ENCODE data around the gene CPNE7.

The CPNE7 gene

GRCh38 chr16:89557690-89558490 is 17.7 kb upstream of the CPNE7 start:
- Histone ChIP-seq H3K27ac (ENCODE audit: low read depth, low read length) (no peak overlapping the region), H3K4me1 (ENCODE audit: control insufficient read depth in 1 of 2, insufficient read depth in 2 of 2, low read length in 2 of 2) (peaks cover 29 to 31% of the 10 kb centered on the region in 2 donors), H3K36me3 (ENCODE audit: control insufficient read depth in 1 of 2, insufficient read depth in 2 of 2, low read length in 2 of 2) (peaks cover 20 to 51% of the 10 kb centered on the region in 2 donors)

GRCh38 chr16:89560378-89561141 is 15.0 kb upstream of the CPNE7 start, which contains the start of gene RPL13:
Gene RPL13, plus strand, starts transcription at chr16:89560682. Its CDS starts 278 bp downstream, at chr16:89560960.
- Histone ChIP-seq H3K4me3 (ENCODE audit: low read depth in 1 of 2, low read length in 2 of 2) (peak within 1 kb of the TSS; percentile 87 to 90), H3K27ac (ENCODE audit: low read depth, low read length) (peak within 1 kb of the TSS; percentile 95), H3K36me3 (ENCODE audit: control insufficient read depth in 1 of 2, insufficient read depth in 2 of 2, low read length in 2 of 2) (peaks cover 35 to 50% of the 10 kb centered on the region in 2 donors), H3K4me1 (ENCODE audit: control insufficient read depth in 1 of 2, insufficient read depth in 2 of 2, low read length in 2 of 2) (peaks cover 56 to 58% of the 10 kb centered on the region in 2 donors), H3K9me3 (ENCODE audit: control insufficient read depth in 1 of 2, low read length in 2 of 2) (no peaks in the 10 kb centered on the region), H3K9ac (ENCODE audit: low read depth in 1 of 2, low read length in 2 of 2) (peak within 1 kb of the TSS; percentile 87 to 94), H3K27me3 (ENCODE audit: control insufficient read depth in 1 of 2, insufficient read depth in 2 of 2, low read length in 2 of 2) (no peaks in the 10 kb centered on the region)

More at GRCh38 chr16:89557690-89558490, 17.7 kb upstream of the CPNE7 start:
- peak overlapping the region in 1 of 2 donors; percentile 27 for H3K9ac ChIP-seq (ENCODE audit: low read depth in 1 of 2, low read length in 2 of 2)
- H3K9me3 ChIP-seq (ENCODE audit: control insufficient read depth in 1 of 2, low read length in 2 of 2): no peaks in the 10 kb centered on the region
- H3K27me3 ChIP-seq (ENCODE audit: control insufficient read depth in 1 of 2, insufficient read depth in 2 of 2, low read length in 2 of 2): no peaks in the 10 kb centered on the region
- no peak overlapping the region for H3K4me3 ChIP-seq (ENCODE audit: low read depth in 1 of 2, low read length in 2 of 2)

GRCh38 chr16:89561142-89561883 is 14.2 kb upstream of the CPNE7 start:
- Histone ChIP-seq H3K4me1 (ENCODE audit: control insufficient read depth in 1 of 2, insufficient read depth in 2 of 2, low read length in 2 of 2) (peaks cover 62% of the 10 kb centered on the region in 2 donors), H3K27me3 (ENCODE audit: control insufficient read depth in 1 of 2, insufficient read depth in 2 of 2, low read length in 2 of 2) (no peaks in the 10 kb centered on the region), H3K9ac (ENCODE audit: low read depth in 1 of 2, low read length in 2 of 2) (peak overlapping the region; percentile 87 to 94), H3K36me3 (ENCODE audit: control insufficient read depth in 1 of 2, insufficient read depth in 2 of 2, low read length in 2 of 2) (peaks cover 35 to 42% of the 10 kb centered on the region in 2 donors), H3K4me3 (ENCODE audit: low read depth in 1 of 2, low read length in 2 of 2) (peak overlapping the region; percentile 87 to 90), H3K27ac (ENCODE audit: low read depth, low read length) (peak overlapping the region; percentile 78), H3K9me3 (ENCODE audit: control insufficient read depth in 1 of 2, low read length in 2 of 2) (no peaks in the 10 kb centered on the region)

GRCh38 chr16:89561884-89562599 is 13.5 kb upstream of the CPNE7 start:
- no peaks in the 10 kb centered on the region for H3K9me3 ChIP-seq (ENCODE audit: control insufficient read depth in 1 of 2, low read length in 2 of 2)

GRCh38 chr16:89562939-89563338 is 12.6 kb upstream of the CPNE7 start:
- Histone ChIP-seq H3K27me3 (ENCODE audit: control insufficient read depth in 1 of 2, insufficient read depth in 2 of 2, low read length in 2 of 2) (no peaks in the 10 kb centered on the region), H3K9me3 (ENCODE audit: control insufficient read depth in 1 of 2, low read length in 2 of 2) (no peaks in the 10 kb centered on the region), H3K4me1 (ENCODE audit: control insufficient read depth in 1 of 2, insufficient read depth in 2 of 2, low read length in 2 of 2) (peaks cover 53 to 58% of the 10 kb centered on the region in 2 donors), H3K27ac (ENCODE audit: low read depth, low read length) (no peak overlapping the region), H3K9ac (ENCODE audit: low read depth in 1 of 2, low read length in 2 of 2) (peak overlapping the region in 1 of 2 donors; percentile 87), H3K4me3 (ENCODE audit: low read depth in 1 of 2, low read length in 2 of 2) (peak overlapping the region in 1 of 2 donors; percentile 23), H3K36me3 (ENCODE audit: control insufficient read depth in 1 of 2, insufficient read depth in 2 of 2, low read length in 2 of 2) (peaks cover 29 to 35% of the 10 kb centered on the region in 2 donors)

More at GRCh38 chr16:89561884-89562599, 13.5 kb upstream of the CPNE7 start:
- Histone ChIP-seq H3K27ac (ENCODE audit: low read depth, low read length) (no peak overlapping the region), H3K36me3 (ENCODE audit: control insufficient read depth in 1 of 2, insufficient read depth in 2 of 2, low read length in 2 of 2) (peaks cover 31 to 35% of the 10 kb centered on the region in 2 donors), H3K4me1 (ENCODE audit: control insufficient read depth in 1 of 2, insufficient read depth in 2 of 2, low read length in 2 of 2) (peaks cover 62% of the 10 kb centered on the region in 2 donors), H3K4me3 (ENCODE audit: low read depth in 1 of 2, low read length in 2 of 2) (peak overlapping the region; percentile 87 to 90), H3K9ac (ENCODE audit: low read depth in 1 of 2, low read length in 2 of 2) (peak overlapping the region; percentile 87 to 94), H3K27me3 (ENCODE audit: control insufficient read depth in 1 of 2, insufficient read depth in 2 of 2, low read length in 2 of 2) (no peaks in the 10 kb centered on the region)

GRCh38 chr16:89563639-89564392 is 11.7 kb upstream of the CPNE7 start:
- Histone ChIP-seq H3K9ac (ENCODE audit: low read depth in 1 of 2, low read length in 2 of 2) (peak overlapping the region in 1 of 2 donors; percentile 60), H3K27ac (ENCODE audit: low read depth, low read length) (no peak overlapping the region), H3K36me3 (ENCODE audit: control insufficient read depth in 1 of 2, insufficient read depth in 2 of 2, low read length in 2 of 2) (peaks cover 29 to 35% of the 10 kb centered on the region in 2 donors), H3K9me3 (ENCODE audit: control insufficient read depth in 1 of 2, low read length in 2 of 2) (no peaks in the 10 kb centered on the region), H3K27me3 (ENCODE audit: control insufficient read depth in 1 of 2, insufficient read depth in 2 of 2, low read length in 2 of 2) (no peaks in the 10 kb centered on the region), H3K4me3 (ENCODE audit: low read depth in 1 of 2, low read length in 2 of 2) (peak overlapping the region; percentile 24 to 28), H3K4me1 (ENCODE audit: control insufficient read depth in 1 of 2, insufficient read depth in 2 of 2, low read length in 2 of 2) (peaks cover 50 to 55% of the 10 kb centered on the region in 2 donors)

- H3K4me1 ChIP-seq (ENCODE audit: control insufficient read depth in 1 of 2, insufficient read depth in 2 of 2, low read length in 2 of 2): peaks cover 48 to 52% of the 10 kb centered on the region in 2 donors
- peak overlapping the region in 1 of 2 donors; percentile 16 for H3K4me3 ChIP-seq (ENCODE audit: low read depth in 1 of 2, low read length in 2 of 2)
- no peak overlapping the region for H3K27ac ChIP-seq (ENCODE audit: low read depth, low read length)
- H3K27me3 ChIP-seq (ENCODE audit: control insufficient read depth in 1 of 2, insufficient read depth in 2 of 2, low read length in 2 of 2): peaks cover 6% of the 10 kb centered on the region in 2 donors
- H3K9me3 ChIP-seq (ENCODE audit: control insufficient read depth in 1 of 2, low read length in 2 of 2): no peaks in the 10 kb centered on the region
- H3K9ac ChIP-seq (ENCODE audit: low read depth in 1 of 2, low read length in 2 of 2): peak overlapping the region; percentile 51 to 60
- H3K36me3 ChIP-seq (ENCODE audit: control insufficient read depth in 1 of 2, insufficient read depth in 2 of 2, low read length in 2 of 2): peaks cover 29 to 35% of the 10 kb centered on the region in 2 donors
Observed at GRCh38 chr16:89564476-89565255, 10.9 kb upstream of the CPNE7 start.

- peaks cover 11% of the 10 kb centered on the region in 2 donors for H3K27me3 ChIP-seq (ENCODE audit: control insufficient read depth in 1 of 2, insufficient read depth in 2 of 2, low read length in 2 of 2)
- H3K9ac ChIP-seq (ENCODE audit: low read depth in 1 of 2, low read length in 2 of 2): peak overlapping the region; percentile 51 to 60
- peaks cover 29 to 35% of the 10 kb centered on the region in 2 donors for H3K36me3 ChIP-seq (ENCODE audit: control insufficient read depth in 1 of 2, insufficient read depth in 2 of 2, low read length in 2 of 2)
- no peak overlapping the region for H3K27ac ChIP-seq (ENCODE audit: low read depth, low read length)
- H3K9me3 ChIP-seq (ENCODE audit: control insufficient read depth in 1 of 2, low read length in 2 of 2): no peaks in the 10 kb centered on the region
- peaks cover 45 to 50% of the 10 kb centered on the region in 2 donors for H3K4me1 ChIP-seq (ENCODE audit: control insufficient read depth in 1 of 2, insufficient read depth in 2 of 2, low read length in 2 of 2)
- H3K4me3 ChIP-seq (ENCODE audit: low read depth in 1 of 2, low read length in 2 of 2): peak overlapping the region; percentile 45 to 50
Observed at GRCh38 chr16:89565256-89565505, 10.4 kb upstream of the CPNE7 start.
